GM19328 (cell line): ENCODE results near the gene MPO.

Experiments
- ATAC-seq: cut with Tn5 transposase; IDR thresholded peaks from one replicate; pipeline ENCODE4 v1.9.1; 2021; ENCODE audit warnings: mild to moderate bottlenecking, moderate library complexity; ENCODE audit not compliant: unreplicated experiment

The MPO gene

DNA sequence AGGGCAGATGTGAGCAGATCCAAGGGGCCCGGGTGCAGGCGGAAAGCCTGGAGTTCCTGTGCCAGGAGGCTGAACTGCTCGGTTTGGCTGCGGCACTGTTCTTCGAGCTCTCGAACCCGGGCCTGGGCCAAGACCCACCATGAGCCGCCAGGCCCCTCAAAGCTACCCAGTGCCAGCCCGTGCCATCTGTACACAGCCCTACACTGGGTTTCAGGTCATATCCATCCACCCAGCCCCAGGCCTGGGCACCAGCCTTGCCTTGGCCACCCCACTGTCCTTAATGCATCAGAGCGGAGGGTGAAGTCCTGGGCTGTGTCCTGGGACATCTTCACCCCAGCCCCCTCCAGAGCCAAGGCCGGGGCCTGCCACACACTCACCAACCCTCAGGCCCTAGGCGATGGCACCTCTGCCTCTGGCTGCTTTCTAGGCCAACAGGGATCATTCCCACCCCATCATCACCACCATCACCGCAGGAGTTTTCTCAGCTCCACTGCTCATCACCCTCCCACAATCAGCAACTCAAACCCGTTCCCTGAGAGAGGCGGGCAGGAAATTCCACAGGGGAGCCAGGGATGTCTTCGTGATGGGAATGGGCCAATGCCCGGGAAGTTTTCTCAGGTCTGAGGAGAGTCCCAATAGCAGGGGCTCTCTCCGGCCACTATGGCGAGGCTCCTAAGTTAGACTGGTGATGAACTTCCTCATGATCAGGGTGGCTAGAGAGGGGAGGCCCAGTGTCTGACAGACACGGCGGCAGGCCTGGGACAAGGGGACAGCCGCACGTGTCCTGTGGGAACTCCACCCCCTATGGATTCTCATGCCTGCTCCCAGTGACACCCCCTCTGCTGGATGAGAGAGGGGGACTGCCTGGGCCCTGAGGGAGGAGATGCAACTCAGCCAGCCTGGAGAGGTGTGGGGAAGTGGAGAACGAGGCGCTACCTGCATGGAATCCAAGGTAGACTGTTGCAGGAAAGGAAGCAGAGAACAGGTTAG lies 38.7 kb upstream of the MPO start:
- no peak for ATAC-seq

GRCh38 chr17:58318627-58319172 lies 38.0 kb upstream of the MPO start:
- no peak for ATAC-seq

- ATAC-seq, result no peak
Observed at GRCh38 chr17:58318065-58318481, 37.3 kb upstream of the MPO start.

DNA sequence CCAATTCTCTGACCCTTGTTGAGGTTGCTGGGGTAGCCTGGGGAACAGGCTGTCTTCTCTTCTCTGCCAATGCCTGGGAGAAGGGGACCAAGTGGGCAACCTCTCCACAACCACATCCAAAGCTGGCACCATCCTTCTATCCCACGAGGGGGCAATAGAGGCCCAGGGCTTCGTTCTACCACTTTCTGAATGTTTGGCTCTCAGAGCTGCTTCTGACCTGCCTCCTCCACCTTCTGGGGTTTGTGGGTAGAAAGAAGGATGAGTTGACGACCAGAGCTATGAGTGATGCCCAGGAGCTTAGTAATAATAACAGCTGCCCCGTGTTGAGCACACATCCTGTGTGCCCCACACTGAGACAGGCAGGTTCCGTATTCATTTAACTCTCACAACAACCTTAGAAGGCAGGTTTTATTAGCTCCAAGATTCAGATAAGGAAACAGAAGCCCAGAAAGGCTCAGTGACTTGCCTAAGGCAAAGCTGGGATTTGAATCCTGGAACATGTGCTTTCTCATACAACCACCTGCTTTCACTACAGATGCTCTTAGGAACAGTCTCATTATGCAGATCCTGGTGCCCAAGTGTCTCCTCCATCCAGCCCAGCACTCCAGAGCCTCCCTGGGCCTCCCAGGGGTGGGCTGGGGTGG lies 36.8 kb upstream of the MPO start:
- no peak for ATAC-seq

DNA sequence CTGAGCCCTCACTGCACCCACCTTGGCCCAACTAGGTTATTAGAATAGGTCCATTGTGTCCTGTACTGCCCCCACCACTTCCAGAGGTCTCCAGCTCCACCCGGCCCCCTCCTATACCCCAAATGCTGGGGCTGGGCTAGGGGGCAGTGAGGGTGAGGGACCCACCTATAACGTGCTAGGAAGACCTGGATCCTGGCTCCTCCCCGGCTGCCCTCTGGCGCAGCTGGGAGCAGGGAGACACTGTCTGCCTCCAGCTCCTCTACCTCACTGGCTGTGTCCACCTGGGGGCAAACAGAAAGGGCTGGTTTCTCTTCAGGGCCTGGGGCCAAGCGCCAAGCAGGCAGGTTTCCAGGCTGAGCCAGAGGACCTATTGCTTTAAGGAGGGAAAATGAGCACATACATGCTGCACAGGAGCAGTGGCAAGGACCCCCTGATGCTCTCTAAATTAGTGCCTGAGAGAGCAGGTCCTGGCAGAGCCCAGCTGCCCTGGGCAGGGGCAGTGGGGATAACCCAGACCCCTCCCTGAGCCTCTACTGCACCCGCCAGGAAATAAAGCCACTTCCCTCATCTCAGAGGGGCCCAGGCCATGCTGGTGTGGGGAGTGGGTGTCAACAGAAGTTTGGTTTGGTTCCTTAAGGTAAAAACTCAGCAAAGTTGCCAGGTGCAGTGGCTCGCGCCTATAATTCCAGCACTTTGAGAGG lies 35.7 kb upstream of the MPO start:
- ATAC-seq, result no peak

GRCh38 chr17:58315750-58316149 lies 35.0 kb upstream of the MPO start:
- ATAC-seq, result no peak

GRCh38 chr17:58315281-58315711 lies 34.6 kb upstream of the MPO start:
- ATAC-seq, result no peak

DNA sequence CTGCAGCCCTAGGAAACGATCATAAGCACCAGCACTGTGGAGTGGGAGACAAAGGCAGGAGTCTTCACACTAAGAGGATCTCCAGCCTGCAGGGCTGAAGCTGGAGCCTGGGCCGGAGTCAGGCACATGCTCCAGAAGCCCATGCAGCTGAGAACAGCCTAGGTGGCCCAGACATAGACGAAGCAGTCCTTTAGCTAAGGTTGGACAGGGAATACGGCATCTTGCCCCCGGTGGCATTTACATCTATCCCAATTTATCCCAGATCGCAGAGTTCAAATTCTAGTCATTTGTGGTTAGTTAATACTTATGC lies 33.9 kb upstream of the MPO start:
- no peak for ATAC-seq

DNA sequence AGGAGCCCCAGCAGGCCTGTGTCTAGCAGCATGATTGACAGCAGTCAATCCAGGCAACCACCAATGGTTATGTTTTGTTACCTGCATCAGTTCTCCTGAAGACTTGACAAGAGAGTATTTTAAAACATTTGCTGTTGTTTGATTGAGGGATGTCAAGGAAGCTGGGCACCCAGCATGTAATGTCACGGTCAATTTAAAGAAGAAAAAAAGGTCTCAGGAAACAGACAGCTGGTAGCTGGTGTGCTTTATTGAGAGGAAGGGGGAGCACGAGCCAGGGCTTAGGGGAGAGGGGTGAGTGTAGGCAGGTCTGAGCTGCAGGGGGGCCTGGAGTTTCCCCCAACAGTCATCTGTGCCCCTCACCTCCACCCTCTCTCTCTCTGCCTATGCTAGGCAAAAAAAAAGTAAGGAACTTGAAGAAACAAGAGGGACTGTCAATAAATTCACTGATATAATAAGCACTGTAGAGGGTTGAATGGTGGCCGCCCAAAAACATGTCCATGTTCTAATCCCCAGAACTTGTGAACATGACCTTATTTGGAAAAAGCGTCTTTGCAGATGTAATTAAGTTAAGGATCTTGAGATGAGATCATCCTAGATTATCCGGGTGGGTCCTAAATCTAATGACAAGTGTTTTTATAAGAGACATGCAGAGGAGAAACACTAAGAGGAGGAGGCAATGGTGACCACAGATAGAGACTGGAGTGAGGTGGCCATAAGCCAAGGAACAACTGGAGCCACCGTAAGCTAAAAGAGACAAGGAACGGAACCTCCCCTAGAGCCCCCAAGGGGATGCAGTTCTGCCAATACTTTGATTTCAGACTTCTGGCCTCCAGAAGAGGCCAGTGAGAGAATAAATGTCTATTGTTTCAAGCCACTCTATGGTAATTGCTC lies 33.3 kb upstream of the MPO start:
- no peak for ATAC-seq

- no peak for ATAC-seq
Observed at GRCh38 chr17:58312829-58313228, 32.1 kb upstream of the MPO start.

DNA sequence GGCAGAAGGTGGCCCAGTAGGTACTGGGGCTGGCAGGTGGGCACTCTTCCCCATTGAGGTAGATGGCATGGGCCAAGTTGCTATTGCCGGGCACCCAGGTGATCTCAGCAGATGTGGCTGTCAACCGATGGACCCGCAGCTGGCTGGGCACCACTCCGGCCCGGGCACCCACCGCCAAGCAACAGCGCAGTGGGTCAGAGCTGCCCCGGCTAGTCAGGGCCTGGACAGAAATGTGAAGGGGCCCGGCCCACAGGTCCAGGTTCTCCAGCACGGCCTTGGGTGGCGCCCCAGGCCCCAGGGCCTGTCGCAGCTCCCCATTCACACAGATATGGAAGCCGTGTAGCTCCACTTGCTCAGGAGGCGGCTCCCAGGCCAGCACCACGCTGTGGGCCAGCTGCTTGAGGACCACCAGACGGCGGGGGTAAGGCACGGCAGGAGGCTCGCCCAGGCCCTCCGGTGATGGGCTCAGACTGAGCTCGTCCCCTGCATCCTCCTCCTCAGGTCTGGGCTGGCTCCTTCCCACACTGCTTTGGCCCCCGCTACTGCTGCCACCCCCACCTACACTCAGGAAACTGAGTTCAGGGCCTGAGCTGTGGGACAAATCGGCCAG lies 31.4 kb upstream of the MPO start:
- ATAC-seq, result no peak

DNA sequence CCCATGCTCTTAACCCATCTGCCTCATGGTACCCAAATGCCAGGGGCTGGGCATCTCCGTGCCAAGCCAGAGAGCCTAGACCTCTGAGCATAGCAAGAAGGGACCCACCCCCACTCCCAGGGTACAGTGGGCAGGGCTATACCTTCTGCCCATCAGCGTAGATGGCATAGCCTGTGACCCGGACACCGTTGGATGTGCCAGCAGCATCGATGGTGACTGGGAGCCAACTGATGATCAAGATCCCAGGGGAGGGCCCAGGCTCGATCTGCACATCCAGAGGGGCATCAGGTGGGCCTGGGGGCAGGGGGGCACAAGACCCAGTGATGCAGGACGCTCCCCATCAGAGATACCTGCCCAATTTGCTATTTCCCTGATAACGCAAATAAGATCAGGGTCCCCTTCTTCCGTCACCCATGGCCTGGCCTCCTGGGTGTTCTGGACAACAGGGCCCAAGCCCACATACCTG lies 30.7 kb upstream of the MPO start:
- no peak for ATAC-seq

DNA sequence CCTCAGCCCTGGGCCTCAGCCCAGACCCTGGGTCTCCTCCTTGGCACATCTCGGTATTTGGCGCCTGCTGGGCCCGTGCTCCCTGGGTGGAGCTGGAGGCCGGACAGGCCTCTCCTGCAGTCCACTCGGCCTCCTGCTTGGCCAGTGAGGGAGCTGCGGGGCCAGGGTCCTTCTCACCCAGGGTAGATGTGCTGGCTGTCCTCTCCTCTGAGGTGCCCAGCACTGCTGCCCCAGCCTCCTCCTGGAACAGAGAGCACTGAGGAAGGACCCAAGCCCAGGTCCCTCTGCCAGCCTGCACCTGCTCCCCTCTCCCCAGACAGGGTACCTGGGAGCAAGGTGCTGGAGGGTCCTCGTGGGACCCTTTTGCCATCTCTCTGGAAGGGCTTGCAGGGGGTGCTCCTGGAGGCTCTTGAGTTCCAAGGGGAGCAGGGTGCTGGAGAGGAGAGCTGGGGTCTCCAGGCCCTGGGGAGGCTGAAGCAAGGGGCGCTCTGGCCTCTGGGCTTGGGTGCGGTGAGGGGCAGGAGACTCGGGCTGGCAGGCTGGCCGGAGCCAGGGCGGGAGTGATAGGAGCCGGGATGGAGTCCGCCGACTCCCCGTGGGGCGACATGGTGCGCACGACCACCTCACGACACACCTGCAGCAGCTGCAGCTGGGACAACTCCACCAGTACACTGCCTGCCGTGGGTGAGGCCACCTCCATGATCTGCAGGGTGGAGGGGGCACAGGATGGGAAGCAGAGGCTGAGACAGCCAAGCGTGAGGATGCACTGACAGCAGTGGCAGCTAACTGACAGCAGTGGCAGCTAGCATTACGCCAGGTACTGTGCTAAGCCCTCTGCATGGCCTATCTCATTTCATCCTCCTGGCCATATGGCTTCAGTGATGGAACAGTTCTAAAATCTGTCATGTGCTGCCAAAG lies 30.0 kb upstream of the MPO start:
- no peak for ATAC-seq

GRCh38 chr17:58309918-58310259 lies 29.2 kb upstream of the MPO start:
- ATAC-seq, result no peak

DNA sequence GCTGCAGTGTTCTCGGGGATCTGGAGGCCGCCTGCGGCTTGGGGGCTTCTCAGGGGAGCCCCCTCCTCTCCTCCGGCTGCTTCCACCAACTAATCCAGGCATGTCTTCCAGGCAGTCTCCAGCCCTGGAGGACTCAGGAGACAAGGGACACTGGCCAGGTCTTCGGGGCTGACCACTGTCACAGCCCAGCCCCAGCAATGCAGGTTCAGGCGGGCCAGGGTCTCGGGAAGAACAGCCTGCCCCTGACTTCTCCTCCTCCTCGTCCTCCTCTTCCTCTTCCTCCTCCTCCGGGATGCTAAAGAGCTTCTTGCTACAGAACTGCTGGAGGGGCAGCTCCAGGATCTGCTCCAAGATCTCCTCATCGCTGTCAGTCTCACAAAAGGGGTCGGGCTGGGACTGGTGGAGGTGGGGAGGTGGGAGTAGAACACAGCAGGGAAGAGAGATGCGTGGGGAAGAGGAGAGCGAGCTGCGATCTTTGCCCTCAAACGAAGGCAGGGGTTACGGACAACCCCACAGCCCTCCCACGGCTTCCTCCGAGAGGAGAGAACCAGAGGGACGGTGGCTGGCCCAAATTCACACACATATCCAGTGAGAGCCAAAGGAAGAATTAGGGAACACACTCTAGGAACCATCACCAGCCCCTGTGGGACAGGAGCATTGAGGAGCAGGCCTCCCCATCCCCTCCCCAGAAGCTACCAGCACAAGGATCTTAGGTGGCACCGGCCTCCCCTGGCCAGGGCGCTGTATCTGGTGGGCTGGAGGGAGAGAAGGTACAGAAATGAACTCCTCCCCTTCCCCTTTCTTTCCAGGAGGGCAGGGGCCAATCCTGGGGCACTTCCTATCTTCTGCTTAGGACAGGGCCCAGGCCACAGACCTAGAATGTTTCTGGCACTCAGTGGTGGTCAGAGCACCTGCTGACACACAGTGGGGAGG lies 28.5 kb upstream of the MPO start:
- no peak for ATAC-seq

DNA sequence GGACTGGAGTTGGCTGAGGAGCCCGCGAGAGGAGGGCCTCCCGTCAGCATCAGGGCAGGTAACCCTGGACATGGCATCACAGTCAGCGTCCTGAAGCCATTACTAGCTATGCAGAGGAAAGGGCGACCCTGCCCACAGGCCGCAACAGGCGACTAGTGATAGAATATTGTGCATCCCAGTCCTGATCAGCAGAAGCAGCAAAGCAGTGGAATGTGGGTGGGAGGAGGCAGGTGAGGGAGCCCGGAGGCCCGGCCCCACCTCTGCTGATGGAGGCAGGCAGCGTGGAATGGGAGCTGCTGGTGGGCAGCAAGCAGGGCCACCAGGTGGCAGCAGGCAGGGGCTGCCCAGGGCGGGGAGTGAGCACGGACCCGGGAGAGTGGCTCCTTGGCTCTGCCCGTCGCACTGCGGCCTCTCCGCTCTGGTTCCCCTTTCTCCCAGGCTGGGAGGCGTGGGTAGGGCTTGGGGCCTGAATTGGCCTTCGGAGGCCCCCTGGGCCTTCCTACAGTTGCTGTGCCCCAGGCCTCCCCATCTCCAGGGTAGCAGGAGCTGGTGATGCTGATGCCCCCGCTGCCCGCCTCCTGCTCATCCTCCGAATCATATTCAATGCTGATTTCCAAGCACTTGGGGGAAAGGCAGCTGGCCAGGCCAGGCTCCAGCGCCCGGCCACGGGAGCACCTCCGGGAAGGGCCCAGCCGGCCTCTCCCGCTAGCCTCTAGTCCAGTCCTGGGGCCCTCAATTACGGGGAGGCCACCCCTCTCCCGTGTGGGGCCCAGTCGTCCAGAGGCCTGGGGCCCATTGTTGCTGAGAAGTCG lies 27.6 kb upstream of the MPO start:
- no peak for ATAC-seq
